ENCODE results near the gene SRRT. TPM values are rescaled to one million over a fixed set of nuclear protein-coding genes. Genes with fewer than 3 reads are reported as not detected.
"Not testable (repeated sequence)": the region's sequence is repeated elsewhere in the genome, so short reads cannot be mapped to it uniquely, and the experiment has no call there.

SRRT gene
- polyA plus RNA-seq, 1 donor from 2014 or later = 59.9 TPM

DNA sequence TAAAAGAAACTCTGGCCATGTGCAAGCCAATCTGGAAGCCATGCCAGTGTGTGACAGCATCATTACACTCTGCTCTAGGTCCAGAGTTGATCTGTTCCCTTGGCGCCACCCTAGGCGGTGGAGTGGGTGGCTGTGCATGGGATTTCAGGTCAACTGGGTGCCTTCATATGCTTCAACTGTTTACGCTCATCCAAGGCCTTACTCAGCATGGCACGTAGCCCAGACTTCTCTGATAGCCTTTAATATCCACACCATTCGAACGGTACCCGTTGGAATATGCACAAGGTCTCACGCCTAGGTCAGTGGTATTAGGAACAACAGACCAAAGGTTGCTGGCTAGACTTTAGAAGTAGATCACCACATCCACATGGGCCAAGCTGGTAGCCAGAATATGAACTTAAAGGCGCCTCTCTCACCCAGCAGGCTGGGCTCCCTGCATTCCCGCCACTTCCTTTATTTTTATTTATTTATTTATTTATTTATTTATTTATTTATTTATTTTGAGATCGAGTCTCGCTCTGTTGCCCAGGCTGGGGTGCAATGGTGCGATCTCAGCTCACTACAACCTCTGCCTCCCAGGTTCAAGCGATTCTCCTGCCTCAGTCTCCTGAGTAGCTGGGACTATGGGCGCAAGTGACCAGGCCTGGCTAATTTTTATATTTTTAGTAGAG, 39.4 kb downstream of the SRRT start:
- H3K27ac ChIP-seq (ENCODE audit: low read length) = no peak overlapping the region
- no peaks in the 10 kb centered on the region for H3F3A ChIP-seq (ENCODE audit: insufficient read depth, low read length, poor library complexity, severe bottlenecking)
- H3K4me2 ChIP-seq (ENCODE audit: low read length) = no peak overlapping the region
- no peaks in the 10 kb centered on the region for H3K9me3 ChIP-seq (ENCODE audit: low read length)
- no peak overlapping the region for H3K9ac ChIP-seq (ENCODE audit: low read length)
- H3K36me3 ChIP-seq (ENCODE audit: insufficient read depth, low read length) = no peaks in the 10 kb centered on the region
- H3K79me2 ChIP-seq (replicated peaks; ENCODE audit: insufficient read depth, low read length) = no peaks in the 10 kb centered on the region
- H4K20me1 ChIP-seq (ENCODE audit: insufficient read depth) = no peaks in the 10 kb centered on the region
- TF ChIP-seq EZH2 (IDR thresholded peaks at IDR 0.05; ENCODE audit: borderline replicate concordance, insufficient read depth, low read length, poor library complexity, severe bottlenecking) (no peak), RAD21 (conservative IDR thresholded peaks at IDR 0.05) (no peak), MXI1 (conservative IDR thresholded peaks at IDR 0.05; ENCODE audit: poor library complexity, severe bottlenecking) (no peak), POLR2AphosphoS5 (IDR thresholded peaks at IDR 0.05) (no peak), EP300 (conservative IDR thresholded peaks at IDR 0.05; ENCODE audit: poor library complexity, severe bottlenecking) (no peak), TAF1 (IDR thresholded peaks at IDR 0.05; ENCODE audit: low read depth) (no peak), SMC3 (conservative IDR thresholded peaks at IDR 0.05; ENCODE audit: poor library complexity) (no peak), CTCF (IDR thresholded peaks at IDR 0.05; ENCODE audit: poor library complexity, severe bottlenecking) (no peak)
- TF ChIP-seq, protein P1, sequence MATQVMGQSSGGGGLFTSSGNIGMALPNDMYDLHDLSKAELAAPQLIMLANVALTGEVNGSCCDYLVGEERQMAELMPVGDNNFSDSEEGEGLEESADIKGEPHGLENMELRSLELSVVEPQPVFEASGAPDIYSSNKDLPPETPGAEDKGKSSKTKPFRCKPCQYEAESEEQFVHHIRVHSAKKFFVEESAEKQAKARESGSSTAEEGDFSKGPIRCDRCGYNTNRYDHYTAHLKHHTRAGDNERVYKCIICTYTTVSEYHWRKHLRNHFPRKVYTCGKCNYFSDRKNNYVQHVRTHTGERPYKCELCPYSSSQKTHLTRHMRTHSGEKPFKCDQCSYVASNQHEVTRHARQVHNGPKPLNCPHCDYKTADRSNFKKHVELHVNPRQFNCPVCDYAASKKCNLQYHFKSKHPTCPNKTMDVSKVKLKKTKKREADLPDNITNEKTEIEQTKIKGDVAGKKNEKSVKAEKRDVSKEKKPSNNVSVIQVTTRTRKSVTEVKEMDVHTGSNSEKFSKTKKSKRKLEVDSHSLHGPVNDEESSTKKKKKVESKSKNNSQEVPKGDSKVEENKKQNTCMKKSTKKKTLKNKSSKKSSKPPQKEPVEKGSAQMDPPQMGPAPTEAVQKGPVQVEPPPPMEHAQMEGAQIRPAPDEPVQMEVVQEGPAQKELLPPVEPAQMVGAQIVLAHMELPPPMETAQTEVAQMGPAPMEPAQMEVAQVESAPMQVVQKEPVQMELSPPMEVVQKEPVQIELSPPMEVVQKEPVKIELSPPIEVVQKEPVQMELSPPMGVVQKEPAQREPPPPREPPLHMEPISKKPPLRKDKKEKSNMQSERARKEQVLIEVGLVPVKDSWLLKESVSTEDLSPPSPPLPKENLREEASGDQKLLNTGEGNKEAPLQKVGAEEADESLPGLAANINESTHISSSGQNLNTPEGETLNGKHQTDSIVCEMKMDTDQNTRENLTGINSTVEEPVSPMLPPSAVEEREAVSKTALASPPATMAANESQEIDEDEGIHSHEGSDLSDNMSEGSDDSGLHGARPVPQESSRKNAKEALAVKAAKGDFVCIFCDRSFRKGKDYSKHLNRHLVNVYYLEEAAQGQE (IDR thresholded peaks at IDR 0.05; ENCODE audit: borderline replicate concordance) = no peak
- no peaks in the 10 kb centered on the region for H3K27me3 ChIP-seq (ENCODE audit: insufficient read depth, low read depth, low read length)
- no peak overlapping the region for H2AFZ ChIP-seq (ENCODE audit: low read depth, low read length)
- no peaks in the 10 kb centered on the region for H3K9me2 ChIP-seq (ENCODE audit: insufficient read depth, low read length)
- no peak overlapping the region for H3K4me3 ChIP-seq (ENCODE audit: low read length)

DNA sequence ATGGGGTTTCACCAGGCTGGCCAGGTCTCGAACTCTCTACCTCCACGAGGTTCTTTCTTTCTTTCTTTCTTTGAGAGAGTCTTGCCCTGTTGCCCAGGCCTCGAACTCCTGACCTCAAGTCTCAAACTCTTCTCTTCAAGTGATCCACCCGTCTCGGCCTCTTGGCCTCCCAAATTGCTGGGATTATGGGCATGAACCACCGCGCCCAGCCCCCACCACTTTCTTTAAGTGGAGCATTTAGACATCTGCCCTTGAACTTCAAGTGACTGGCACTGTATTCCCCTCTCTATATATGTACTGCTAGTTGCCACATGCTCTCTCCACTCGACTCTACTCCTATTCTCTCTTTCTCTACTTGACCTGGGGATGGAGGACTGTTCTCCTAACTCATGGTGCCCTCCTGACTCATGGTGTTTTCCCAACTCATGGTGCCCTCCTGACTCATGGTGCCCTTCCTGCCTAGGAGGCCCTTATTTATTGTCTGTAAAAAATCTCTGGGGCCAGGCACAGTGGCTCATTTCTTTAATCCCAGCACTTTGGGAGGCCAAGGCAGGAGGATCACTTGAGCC, 40.1 kb downstream of the SRRT start:
- Histone ChIP-seq H3K27me3 (ENCODE audit: insufficient read depth, low read depth, low read length) (no peaks in the 10 kb centered on the region), H3K9me2 (ENCODE audit: insufficient read depth, low read length) (no peaks in the 10 kb centered on the region), H3K36me3 (ENCODE audit: insufficient read depth, low read length) (no peaks in the 10 kb centered on the region), H3K9me3 (ENCODE audit: low read length) (no peaks in the 10 kb centered on the region), H3K9ac (ENCODE audit: low read length) (no peak overlapping the region), H3F3A (ENCODE audit: insufficient read depth, low read length, poor library complexity, severe bottlenecking) (no peaks in the 10 kb centered on the region), H2AFZ (ENCODE audit: low read depth, low read length) (no peak overlapping the region), H3K4me3 (ENCODE audit: low read length) (no peak overlapping the region), H4K20me1 (ENCODE audit: insufficient read depth) (no peaks in the 10 kb centered on the region), H3K79me2 (replicated peaks; ENCODE audit: insufficient read depth, low read length) (no peaks in the 10 kb centered on the region), H3K4me2 (ENCODE audit: low read length) (no peak overlapping the region), H3K27ac (ENCODE audit: low read length) (no peak overlapping the region)
- no peak for TF ChIP-seq EP300 (conservative IDR thresholded peaks at IDR 0.05; ENCODE audit: poor library complexity, severe bottlenecking)

DNA sequence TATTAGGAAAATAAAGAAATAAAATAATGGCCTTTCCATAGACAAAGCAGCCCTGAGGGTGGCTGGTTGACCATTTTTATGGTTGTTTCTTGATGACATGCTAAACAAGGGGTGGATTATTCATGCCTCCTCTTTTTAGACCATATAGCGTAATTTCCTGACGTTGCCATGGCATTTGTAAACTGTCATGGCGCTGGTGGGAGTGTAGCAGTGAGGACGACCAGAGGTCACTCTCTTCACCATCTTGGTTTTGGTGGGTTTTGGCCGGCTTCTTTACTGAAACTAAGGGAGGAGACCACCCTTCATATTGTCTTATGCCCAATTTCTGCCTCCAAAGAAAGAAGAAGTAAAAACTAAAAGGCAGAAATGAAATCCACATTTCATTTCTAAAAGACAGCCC, 44.4 kb downstream of the SRRT start:
- not testable (repeated sequence) for H3K4me2 ChIP-seq (ENCODE audit: low read length); H3K27me3 ChIP-seq (ENCODE audit: insufficient read depth, low read depth, low read length); H4K20me1 ChIP-seq (ENCODE audit: insufficient read depth); H3F3A ChIP-seq (ENCODE audit: insufficient read depth, low read length, poor library complexity, severe bottlenecking); H3K9ac ChIP-seq (ENCODE audit: low read length); H3K79me2 ChIP-seq (replicated peaks; ENCODE audit: insufficient read depth, low read length); H3K9me2 ChIP-seq (ENCODE audit: insufficient read depth, low read length); H3K9me3 ChIP-seq (ENCODE audit: low read length); H3K36me3 ChIP-seq (ENCODE audit: insufficient read depth, low read length); H3K27ac ChIP-seq (ENCODE audit: low read length); H2AFZ ChIP-seq (ENCODE audit: low read depth, low read length); H3K4me3 ChIP-seq (ENCODE audit: low read length)

DNA sequence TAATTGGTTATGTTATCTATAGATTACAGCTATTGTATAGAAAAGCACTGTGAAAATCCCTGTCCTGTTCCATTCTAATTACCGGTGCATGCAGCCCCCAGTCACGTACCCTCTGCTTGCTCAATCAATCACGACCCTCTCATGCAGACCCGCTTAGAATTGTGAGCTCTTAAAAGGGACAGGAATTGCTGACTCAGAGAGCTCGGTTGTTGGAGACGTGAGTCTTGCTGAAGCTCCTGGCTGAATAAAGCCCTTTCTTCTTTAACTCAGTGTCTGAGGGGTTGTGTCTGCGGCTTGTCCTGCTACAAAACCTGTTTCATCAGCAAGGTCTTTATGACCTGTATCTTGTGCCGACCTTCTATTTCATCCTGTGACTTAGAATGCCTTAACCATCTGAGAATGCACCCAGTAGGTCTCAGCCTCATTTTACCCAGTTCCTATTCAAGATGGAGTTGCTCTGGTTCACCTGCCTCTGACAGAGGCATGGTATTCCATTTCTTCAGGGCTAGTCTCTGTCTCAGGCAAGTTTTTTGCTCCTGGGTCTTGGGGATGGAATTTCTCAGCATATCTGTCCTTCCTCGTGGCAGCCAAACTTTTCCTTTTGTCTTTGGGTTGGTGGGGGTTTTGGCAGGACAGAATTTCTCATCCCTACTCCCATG, 45.0 kb downstream of the SRRT start:
- not testable (repeated sequence) for H3K9me2 ChIP-seq (ENCODE audit: insufficient read depth, low read length); H3K36me3 ChIP-seq (ENCODE audit: insufficient read depth, low read length); H3K27ac ChIP-seq (ENCODE audit: low read length); H3K27me3 ChIP-seq (ENCODE audit: insufficient read depth, low read depth, low read length); H3F3A ChIP-seq (ENCODE audit: insufficient read depth, low read length, poor library complexity, severe bottlenecking); H2AFZ ChIP-seq (ENCODE audit: low read depth, low read length); H3K9ac ChIP-seq (ENCODE audit: low read length); H3K4me2 ChIP-seq (ENCODE audit: low read length); H3K79me2 ChIP-seq (replicated peaks; ENCODE audit: insufficient read depth, low read length); H3K9me3 ChIP-seq (ENCODE audit: low read length); H4K20me1 ChIP-seq (ENCODE audit: insufficient read depth); H3K4me3 ChIP-seq (ENCODE audit: low read length)

All from neural cell (in vitro differentiated cells).